HL-60 (cell line): ENCODE measurements around the gene RHOV.

ENCODE experiments used
- DNase-seq, 2 experiments: peaks; one replicate each; pipeline ENCODE4 v3.0.0-alpha.2; 2010 to 2020; ENCODE audit warnings: low read depth in 1 of 2, low spot score in 1 of 2
- H3K27ac ChIP-seq: fragments of 250-450 bp; sonication (Bioruptor Pico); replicated peaks from 2 replicates; pipeline ENCODE4 v1.5.1; 2020; ENCODE audit warnings: mild to moderate bottlenecking, moderate library complexity
- H3K27me3 ChIP-seq: fragments of 250-450 bp; sonication (Bioruptor Pico); 2 replicates; pipeline ENCODE4 v1.5.1; 2021; ENCODE audit warnings: mild to moderate bottlenecking, moderate library complexity; ENCODE audit not compliant: insufficient read depth, poor library complexity, severe bottlenecking
- H3K4me3 ChIP-seq: replicated peaks from 2 replicates; pipeline ENCODE4 v1.5.1; 2011; ENCODE audit warnings: mild to moderate bottlenecking, control low read depth, low read length; ENCODE audit not compliant: insufficient read depth
- GABPA ChIP-seq: IDR thresholded peaks from 2 replicates; pipeline ENCODE4 v1.6.1; 2012; ENCODE audit warnings: low read depth
- POLR2AphosphoS5 ChIP-seq: IDR thresholded peaks from 2 replicates; pipeline ENCODE4 v1.6.1; 2012; ENCODE audit warnings: low read depth
- SPI1 ChIP-seq: IDR thresholded peaks from 2 replicates; pipeline ENCODE4 v1.6.1; 2012; ENCODE audit warnings: low read depth, mild to moderate bottlenecking, borderline replicate concordance
- TF ChIP-seq, protein P1 (sequence below): IDR thresholded peaks from one replicate; pipeline ENCODE4 v1.5.1; 2011; ENCODE audit warnings: low read length, control low read depth, inconsistent platforms; ENCODE audit not compliant: insufficient read depth
- TF ChIP-seq, protein P2 (sequence below): IDR thresholded peaks from 2 replicates; pipeline ENCODE4 v1.6.1; 2012; ENCODE audit warnings: low read depth; ENCODE audit not compliant: insufficient replicate concordance

Gene RHOV

DNA sequence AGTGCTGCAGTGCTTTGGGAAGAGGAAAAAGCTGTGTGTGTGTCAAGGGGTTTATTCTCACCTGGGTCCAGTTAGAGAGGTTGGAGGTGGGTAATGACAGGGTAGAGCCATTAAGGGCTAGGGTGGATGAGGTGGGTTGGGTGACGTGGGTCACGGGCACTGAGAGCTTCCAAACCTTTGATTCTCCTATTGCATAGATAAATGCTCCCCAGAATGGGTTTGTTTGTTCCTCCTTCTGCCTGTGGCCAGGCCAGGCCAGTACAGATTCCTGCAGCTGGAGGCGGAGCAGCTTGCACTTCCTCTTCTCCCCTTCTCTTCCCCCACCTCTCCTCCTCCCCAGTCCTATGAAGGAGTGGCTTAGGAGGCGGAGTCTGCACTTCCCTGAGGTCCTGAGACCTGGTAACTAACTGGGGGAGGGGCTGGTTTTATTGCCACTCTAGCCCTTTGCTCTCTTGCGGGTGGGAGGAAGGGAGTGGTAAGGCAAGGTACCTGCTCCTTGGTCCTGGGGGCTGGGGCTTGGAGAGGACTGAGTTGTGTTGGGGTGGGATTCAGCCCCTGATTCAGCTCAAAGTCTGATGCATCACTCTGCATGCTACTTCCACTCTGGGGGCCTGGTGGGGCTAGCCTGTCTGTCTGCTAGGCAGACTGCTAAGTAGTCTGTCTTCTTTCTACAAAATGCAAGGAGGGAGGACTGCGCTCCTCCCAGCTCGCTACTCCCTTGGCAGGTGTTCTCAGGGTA, 26.6 kb downstream of the RHOV start:
- H3K27ac ChIP-seq, result peak overlapping the region; percentile 54
- TF ChIP-seq GABPA (no peak), SPI1 (peak; percentile 99), POLR2AphosphoS5 (peak; percentile 56; the same call in 1 of the 2 replicates)
- TF ChIP-seq, protein P1, sequence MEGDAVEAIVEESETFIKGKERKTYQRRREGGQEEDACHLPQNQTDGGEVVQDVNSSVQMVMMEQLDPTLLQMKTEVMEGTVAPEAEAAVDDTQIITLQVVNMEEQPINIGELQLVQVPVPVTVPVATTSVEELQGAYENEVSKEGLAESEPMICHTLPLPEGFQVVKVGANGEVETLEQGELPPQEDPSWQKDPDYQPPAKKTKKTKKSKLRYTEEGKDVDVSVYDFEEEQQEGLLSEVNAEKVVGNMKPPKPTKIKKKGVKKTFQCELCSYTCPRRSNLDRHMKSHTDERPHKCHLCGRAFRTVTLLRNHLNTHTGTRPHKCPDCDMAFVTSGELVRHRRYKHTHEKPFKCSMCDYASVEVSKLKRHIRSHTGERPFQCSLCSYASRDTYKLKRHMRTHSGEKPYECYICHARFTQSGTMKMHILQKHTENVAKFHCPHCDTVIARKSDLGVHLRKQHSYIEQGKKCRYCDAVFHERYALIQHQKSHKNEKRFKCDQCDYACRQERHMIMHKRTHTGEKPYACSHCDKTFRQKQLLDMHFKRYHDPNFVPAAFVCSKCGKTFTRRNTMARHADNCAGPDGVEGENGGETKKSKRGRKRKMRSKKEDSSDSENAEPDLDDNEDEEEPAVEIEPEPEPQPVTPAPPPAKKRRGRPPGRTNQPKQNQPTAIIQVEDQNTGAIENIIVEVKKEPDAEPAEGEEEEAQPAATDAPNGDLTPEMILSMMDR, result no peak
- TF ChIP-seq, protein P2, sequence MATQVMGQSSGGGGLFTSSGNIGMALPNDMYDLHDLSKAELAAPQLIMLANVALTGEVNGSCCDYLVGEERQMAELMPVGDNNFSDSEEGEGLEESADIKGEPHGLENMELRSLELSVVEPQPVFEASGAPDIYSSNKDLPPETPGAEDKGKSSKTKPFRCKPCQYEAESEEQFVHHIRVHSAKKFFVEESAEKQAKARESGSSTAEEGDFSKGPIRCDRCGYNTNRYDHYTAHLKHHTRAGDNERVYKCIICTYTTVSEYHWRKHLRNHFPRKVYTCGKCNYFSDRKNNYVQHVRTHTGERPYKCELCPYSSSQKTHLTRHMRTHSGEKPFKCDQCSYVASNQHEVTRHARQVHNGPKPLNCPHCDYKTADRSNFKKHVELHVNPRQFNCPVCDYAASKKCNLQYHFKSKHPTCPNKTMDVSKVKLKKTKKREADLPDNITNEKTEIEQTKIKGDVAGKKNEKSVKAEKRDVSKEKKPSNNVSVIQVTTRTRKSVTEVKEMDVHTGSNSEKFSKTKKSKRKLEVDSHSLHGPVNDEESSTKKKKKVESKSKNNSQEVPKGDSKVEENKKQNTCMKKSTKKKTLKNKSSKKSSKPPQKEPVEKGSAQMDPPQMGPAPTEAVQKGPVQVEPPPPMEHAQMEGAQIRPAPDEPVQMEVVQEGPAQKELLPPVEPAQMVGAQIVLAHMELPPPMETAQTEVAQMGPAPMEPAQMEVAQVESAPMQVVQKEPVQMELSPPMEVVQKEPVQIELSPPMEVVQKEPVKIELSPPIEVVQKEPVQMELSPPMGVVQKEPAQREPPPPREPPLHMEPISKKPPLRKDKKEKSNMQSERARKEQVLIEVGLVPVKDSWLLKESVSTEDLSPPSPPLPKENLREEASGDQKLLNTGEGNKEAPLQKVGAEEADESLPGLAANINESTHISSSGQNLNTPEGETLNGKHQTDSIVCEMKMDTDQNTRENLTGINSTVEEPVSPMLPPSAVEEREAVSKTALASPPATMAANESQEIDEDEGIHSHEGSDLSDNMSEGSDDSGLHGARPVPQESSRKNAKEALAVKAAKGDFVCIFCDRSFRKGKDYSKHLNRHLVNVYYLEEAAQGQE, result no peak
- peak; percentile 96 to 97 for DNase-seq
- H3K4me3 ChIP-seq, result peak overlapping the region; percentile 11
- peaks cover 4% of the 10 kb centered on the region for H3K27me3 ChIP-seq

DNA sequence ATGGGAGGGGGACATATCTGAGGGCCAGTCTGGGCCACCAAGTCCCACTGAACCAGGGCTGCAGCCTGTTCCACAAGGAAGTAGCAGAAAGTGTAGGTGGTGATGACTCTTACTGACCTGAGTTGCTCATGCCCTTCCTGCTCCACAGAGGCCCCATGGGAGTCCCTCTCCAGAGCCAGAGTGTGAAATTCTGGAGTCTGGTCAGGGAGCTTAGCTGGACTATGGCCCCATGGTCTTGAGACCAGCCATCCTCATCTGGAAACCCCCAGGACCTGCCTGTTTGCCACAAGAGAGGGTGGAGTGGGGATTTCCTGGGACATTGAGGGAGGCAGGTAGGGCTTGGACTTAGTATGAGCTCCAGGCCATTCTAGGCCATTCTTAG, 27.2 kb downstream of the RHOV start:
- H3K27ac ChIP-seq, result peak overlapping the region; percentile 54
- no peak overlapping the region for H3K4me3 ChIP-seq
- no peak for DNase-seq
- H3K27me3 ChIP-seq, result peaks cover 4% of the 10 kb centered on the region
- TF ChIP-seq GABPA, result no peak
- no peak for TF ChIP-seq SPI1
- TF ChIP-seq, protein P1, result no peak
- TF ChIP-seq POLR2AphosphoS5, result no peak
- TF ChIP-seq, protein P2, result no peak

DNA sequence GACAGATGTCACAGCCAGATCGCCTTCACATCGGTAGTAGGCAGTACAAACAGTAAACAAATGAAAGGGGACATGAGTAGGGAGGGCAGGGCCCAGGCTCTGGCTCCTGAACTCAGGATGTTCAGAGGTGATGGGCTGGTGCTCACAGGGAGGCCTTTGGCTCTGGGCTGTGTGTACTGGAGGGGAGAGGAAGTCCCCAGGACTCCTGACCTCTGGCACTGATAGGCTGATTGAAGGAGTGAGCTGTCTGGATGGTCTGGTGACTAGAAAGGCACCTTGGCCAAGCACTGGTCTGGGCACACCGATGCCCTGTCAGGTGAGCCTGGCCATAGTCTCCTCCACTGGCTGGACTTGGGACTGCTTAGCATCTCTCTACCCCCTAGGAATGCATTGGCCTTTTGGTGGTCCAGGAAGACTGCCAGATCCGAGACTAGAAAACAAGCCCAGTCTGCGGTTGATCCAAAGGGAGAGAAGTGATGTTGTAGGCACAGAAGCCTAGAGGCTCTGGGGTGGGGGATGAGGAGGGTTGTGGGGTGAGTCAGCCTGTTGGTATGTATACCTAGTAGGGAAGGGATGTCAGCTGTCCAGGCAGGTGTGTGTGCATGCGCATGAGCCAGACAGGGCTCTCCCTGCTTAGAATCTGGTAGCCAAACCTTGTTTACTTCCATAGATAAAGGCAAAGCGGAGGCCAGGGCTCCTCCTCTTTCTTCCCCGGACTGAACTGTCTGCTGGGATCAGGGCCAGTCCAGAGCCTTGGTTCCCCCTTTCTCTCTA, 28.3 kb downstream of the RHOV start:
- TF ChIP-seq POLR2AphosphoS5 (no peak), SPI1 (no peak), GABPA (no peak)
- TF ChIP-seq, protein P1, result no peak
- TF ChIP-seq, protein P2, result no peak
- H3K4me3 ChIP-seq, result peak overlapping the region; percentile 45
- no peak overlapping the region for H3K27ac ChIP-seq
- H3K27me3 ChIP-seq, result peaks cover 4% of the 10 kb centered on the region
- DNase-seq, result no peak
